Activated T-cell treated with anti-CD3 and anti-CD28 coated beads, Interleukin-2, amount 50 U/mL, for 72 hours (primary cell): Measurements from ENCODE around the gene SMYD4. TPM values are rescaled to one million over a fixed set of nuclear protein-coding genes. Genes with fewer than 3 reads are reported as not detected.
"Not testable (repeated sequence)": the region's sequence is repeated elsewhere in the genome, so short reads cannot be mapped to it uniquely, and the experiment has no call there.

Experiments
- ATAC-seq, 2 donors: fragments of 150-1000 bp; cut with Tn5 transposase; replicated peaks in 1 of 2; 2 replicates each; pipeline ENCODE4 v1.10.0; 2021; ENCODE audit warnings: moderate library complexity in 2 of 2, mild to moderate bottlenecking in 1 of 2
- DNase-seq, 2 donors: peaks; one replicate each; pipeline ENCODE4 v3.0.0; 2021 to 2022; ENCODE audit warnings: mixed read lengths in 1 of 2
- H3K27ac Mint-ChIP-seq: one replicate; pipeline ENCODE4 v1.8.0; 2022; ENCODE audit warnings: mild to moderate bottlenecking, moderate library complexity, mixed read lengths
- H3K27me3 Mint-ChIP-seq: one replicate; pipeline ENCODE4 v1.8.0; 2022; ENCODE audit warnings: low read depth, mixed read lengths
- H3K36me3 Mint-ChIP-seq, 2 donors: one replicate each; pipeline ENCODE4 v1.8.0; 2022; ENCODE audit warnings: mixed read lengths in 2 of 2, mild to moderate bottlenecking in 1 of 2; ENCODE audit not compliant: insufficient read depth in 2 of 2
- H3K4me1 Mint-ChIP-seq: one replicate; pipeline ENCODE4 v1.8.0; 2022; ENCODE audit warnings: low read depth, mixed read lengths
- H3K4me3 Mint-ChIP-seq, 2 donors: one replicate each; pipeline ENCODE4 v1.8.0; 2022; ENCODE audit warnings: mild to moderate bottlenecking in 2 of 2, mixed read lengths in 2 of 2, moderate library complexity in 2 of 2
- H3K9me3 Mint-ChIP-seq, 2 donors: one replicate each; pipeline ENCODE4 v1.8.0; 2022; ENCODE audit warnings: mixed read lengths in 2 of 2
- total RNA-seq, 2 donors: library from RNA; stranded (reverse); gene quantifications; one replicate each; pipeline ENCODE4 v1.2.3, GENCODE V29; 2022

Gene SMYD4
- total RNA-seq, 2 donors from 2014 or later = 23.0 to 30.6 TPM

DNA sequence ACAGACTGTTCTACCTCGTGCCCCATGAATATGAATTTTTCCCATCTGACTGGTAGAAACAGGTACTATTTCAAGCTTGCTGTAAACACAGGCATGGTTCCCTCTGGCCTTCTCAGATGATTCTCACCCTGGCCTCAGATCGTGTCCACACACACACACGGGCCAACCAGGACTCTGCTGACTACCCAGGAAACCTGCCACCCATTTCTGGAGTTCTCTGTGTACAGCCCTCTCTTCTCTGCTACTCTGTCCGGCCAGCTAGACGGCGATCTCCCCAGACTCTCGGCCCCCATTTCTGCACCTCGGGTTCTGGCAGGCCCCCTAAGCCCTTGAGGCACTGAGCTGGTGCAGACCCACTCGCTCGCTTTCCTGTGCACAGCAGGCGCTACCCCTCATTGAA, 31.3 kb upstream of the SMYD4 start:
- Mint-ChIP-seq H3K4me3 (no peak overlapping the region), H3K27me3 (no peaks in the 10 kb centered on the region), H3K27ac (peak overlapping the region; percentile 39), H3K9me3 (no peaks in the 10 kb centered on the region), H3K4me1 (no peaks in the 10 kb centered on the region), H3K36me3 (peaks cover 0 to 8% of the 10 kb centered on the region in 2 donors)
- DNase-seq = no peak
- ATAC-seq = no peak

DNA sequence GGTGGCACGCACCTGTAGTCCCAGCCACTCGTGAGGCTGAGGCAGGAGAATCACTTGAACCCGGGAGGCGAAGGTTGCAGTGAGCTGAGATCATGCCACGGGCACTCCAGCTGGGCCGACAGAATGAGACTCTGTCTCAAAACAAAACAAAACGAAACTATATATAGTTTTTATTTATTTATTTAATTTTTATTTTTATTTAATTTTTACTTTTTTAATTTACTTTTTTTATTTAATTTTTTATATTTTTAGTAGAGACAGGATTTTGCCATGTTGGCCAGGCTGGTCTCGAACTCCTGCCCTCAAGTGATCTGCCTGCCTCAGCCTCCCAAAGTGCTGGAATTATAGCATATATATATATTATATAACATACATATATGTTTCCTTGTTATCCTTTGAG, 26.8 kb upstream of the SMYD4 start:
- H3K4me1 Mint-ChIP-seq, H3K9me3 Mint-ChIP-seq, DNase-seq, H3K27me3 Mint-ChIP-seq, H3K27ac Mint-ChIP-seq, H3K4me3 Mint-ChIP-seq, ATAC-seq: not testable (repeated sequence)
- peaks cover 4 to 18% of the 10 kb centered on the region in 2 donors for H3K36me3 Mint-ChIP-seq

GRCh38 chr17:1853698-1854097, 24.0 kb upstream of the SMYD4 start:
- no peaks in the 10 kb centered on the region for H3K27me3 Mint-ChIP-seq
- peaks cover 7 to 23% of the 10 kb centered on the region in 2 donors for H3K36me3 Mint-ChIP-seq
- H3K9me3 Mint-ChIP-seq = no peaks in the 10 kb centered on the region
- no peaks in the 10 kb centered on the region for H3K4me1 Mint-ChIP-seq
- no peak overlapping the region for H3K4me3 Mint-ChIP-seq
- H3K27ac Mint-ChIP-seq = no peak overlapping the region
- no peak for ATAC-seq
- no peak for DNase-seq

DNA sequence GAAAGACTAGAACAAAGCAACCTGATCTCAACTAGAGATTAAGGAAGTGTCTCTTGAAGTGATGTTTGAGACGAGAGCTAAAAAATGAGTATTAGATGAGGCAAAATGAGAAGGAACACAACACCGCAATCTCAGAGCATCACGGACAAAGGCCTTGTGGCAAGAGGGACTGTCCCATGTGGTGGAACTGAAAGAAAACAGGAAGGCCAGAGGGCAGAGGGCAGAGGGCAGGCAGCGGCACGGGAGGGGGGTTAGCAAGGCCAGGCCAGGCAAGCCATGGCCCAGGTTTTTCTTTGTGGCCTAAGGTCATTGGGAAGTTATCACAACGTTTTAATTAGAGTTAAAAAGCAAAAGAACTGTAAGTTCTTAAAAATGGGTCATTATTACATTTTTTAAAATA, 22.6 kb upstream of the SMYD4 start:
- Mint-ChIP-seq H3K27me3 (no peaks in the 10 kb centered on the region), H3K4me1 (no peaks in the 10 kb centered on the region), H3K27ac (no peak overlapping the region), H3K9me3 (no peaks in the 10 kb centered on the region), H3K36me3 (peaks cover 7 to 27% of the 10 kb centered on the region in 2 donors), H3K4me3 (no peak overlapping the region)
- ATAC-seq (peak in 1 of 2 donors; percentile 38), DNase-seq (no peak)

- no peak for DNase-seq
- Mint-ChIP-seq H3K36me3 (peaks cover 13 to 38% of the 10 kb centered on the region in 2 donors), H3K4me1 (no peaks in the 10 kb centered on the region), H3K4me3 (no peak overlapping the region), H3K27ac (no peak overlapping the region), H3K9me3 (no peaks in the 10 kb centered on the region), H3K27me3 (no peaks in the 10 kb centered on the region)
- no peak for ATAC-seq
Observed at GRCh38 chr17:1847191-1847590, 17.5 kb upstream of the SMYD4 start.

DNA sequence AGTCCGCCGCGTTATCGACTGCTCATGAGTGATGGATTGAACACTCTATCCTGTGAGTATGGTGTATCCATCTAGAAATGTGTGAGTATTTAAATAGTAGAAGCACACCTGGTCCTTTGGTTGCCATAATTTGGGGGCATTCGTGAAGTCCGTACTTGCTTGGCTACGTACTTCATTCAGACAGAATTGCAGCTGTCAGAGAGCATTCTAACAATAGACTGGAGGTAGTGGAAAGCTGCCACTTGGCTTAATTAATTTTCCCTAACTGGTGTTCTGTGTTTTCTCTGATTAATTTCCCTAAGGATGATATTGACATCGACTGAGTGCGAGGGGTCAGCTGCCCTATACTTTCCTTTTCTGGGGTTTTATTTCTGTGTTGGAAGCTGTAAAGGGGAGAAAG, 14.2 kb upstream of the SMYD4 start:
- H3K36me3 Mint-ChIP-seq = peaks cover 9 to 27% of the 10 kb centered on the region in 2 donors
- ATAC-seq (no peak), DNase-seq (no peak)
- H3K4me3 Mint-ChIP-seq = no peak overlapping the region
- H3K27ac Mint-ChIP-seq = no peak overlapping the region
- no peaks in the 10 kb centered on the region for H3K9me3 Mint-ChIP-seq
- no peaks in the 10 kb centered on the region for H3K27me3 Mint-ChIP-seq
- no peaks in the 10 kb centered on the region for H3K4me1 Mint-ChIP-seq

- H3K27ac Mint-ChIP-seq = no peak overlapping the region
- H3K36me3 Mint-ChIP-seq = peaks cover 7 to 30% of the 10 kb centered on the region in 2 donors
- peaks cover 19% of the 10 kb centered on the region for H3K4me1 Mint-ChIP-seq
- H3K4me3 Mint-ChIP-seq = no peak overlapping the region
- ATAC-seq (no peak), DNase-seq (no peak)
- H3K27me3 Mint-ChIP-seq = no peaks in the 10 kb centered on the region
- H3K9me3 Mint-ChIP-seq = no peaks in the 10 kb centered on the region
Observed at GRCh38 chr17:1839516-1839915, 9.8 kb upstream of the SMYD4 start.

- DNase-seq (peak; percentile 39 to 59), ATAC-seq (peak; percentile 17 to 50)
- Mint-ChIP-seq H3K27me3 (no peaks in the 10 kb centered on the region), H3K36me3 (peaks cover 7 to 30% of the 10 kb centered on the region in 2 donors), H3K27ac (peak overlapping the region; percentile 44), H3K9me3 (no peaks in the 10 kb centered on the region), H3K4me1 (peaks cover 61% of the 10 kb centered on the region), H3K4me3 (peak overlapping the region; percentile 62 to 78)
Observed at GRCh38 chr17:1834380-1835149, 4.9 kb upstream of the SMYD4 start.

- peak; percentile 33 to 37 for DNase-seq
- peak overlapping the region; percentile 91 to 97 for H3K4me3 Mint-ChIP-seq
- H3K9me3 Mint-ChIP-seq = no peaks in the 10 kb centered on the region
- peaks cover 80% of the 10 kb centered on the region for H3K4me1 Mint-ChIP-seq
- H3K27ac Mint-ChIP-seq = peak overlapping the region; percentile 97
- peak; percentile 8 to 28 for ATAC-seq
- no peaks in the 10 kb centered on the region for H3K27me3 Mint-ChIP-seq
- peaks cover 12 to 26% of the 10 kb centered on the region in 2 donors for H3K36me3 Mint-ChIP-seq
Observed at GRCh38 chr17:1830288-1830687, 586 bp upstream of the SMYD4 start.

DNA sequence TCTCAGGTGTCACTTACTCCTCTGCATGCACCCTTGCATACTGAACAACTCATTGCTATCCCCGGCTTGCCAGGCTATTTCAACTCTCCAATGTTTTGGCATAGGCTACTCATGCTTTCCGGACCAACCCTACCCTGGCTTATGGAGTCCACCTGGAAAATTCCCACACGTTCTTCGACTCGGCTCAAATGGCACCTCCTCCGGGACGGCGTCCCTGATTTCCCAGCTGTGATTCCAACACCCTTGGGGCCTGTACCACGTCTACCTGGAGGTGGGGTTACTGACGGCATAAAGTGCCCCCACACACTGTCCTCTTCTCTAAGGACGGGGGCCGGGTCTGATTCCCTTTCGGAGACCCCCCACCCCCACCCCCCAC, 498 bp downstream of the SMYD4 start:
- no peak for DNase-seq
- no peak for ATAC-seq
- peaks cover 76% of the 10 kb centered on the region for H3K4me1 Mint-ChIP-seq

GRCh38 chr17:1820528-1821252, 9.0 kb downstream of the SMYD4 start:
- H3K4me3 Mint-ChIP-seq = no peak overlapping the region
- H3K4me1 Mint-ChIP-seq = peaks cover 23% of the 10 kb centered on the region
- no peak overlapping the region for H3K27ac Mint-ChIP-seq
- peaks cover 1 to 16% of the 10 kb centered on the region in 2 donors for H3K36me3 Mint-ChIP-seq
- no peaks in the 10 kb centered on the region for H3K9me3 Mint-ChIP-seq
- H3K27me3 Mint-ChIP-seq = no peaks in the 10 kb centered on the region
- ATAC-seq = no peak
- no peak for DNase-seq

More for the DNA sequence above, 498 bp downstream of the SMYD4 start:
- Mint-ChIP-seq H3K9me3 (no peaks in the 10 kb centered on the region), H3K36me3 (peaks cover 13 to 31% of the 10 kb centered on the region in 2 donors), H3K4me3 (peak overlapping the region; percentile 91 to 97), H3K27ac (peak overlapping the region; percentile 74), H3K27me3 (no peaks in the 10 kb centered on the region)

- H3K36me3 Mint-ChIP-seq = peaks cover 0 to 1% of the 10 kb centered on the region in 2 donors
- H3K4me3 Mint-ChIP-seq = no peak overlapping the region
- H3K4me1 Mint-ChIP-seq = peaks cover 5% of the 10 kb centered on the region
- H3K9me3 Mint-ChIP-seq = no peaks in the 10 kb centered on the region
- no peak overlapping the region for H3K27ac Mint-ChIP-seq
- DNase-seq (no peak), ATAC-seq (no peak)
- H3K27me3 Mint-ChIP-seq = no peaks in the 10 kb centered on the region
Observed at GRCh38 chr17:1813088-1813487, 16.6 kb downstream of the SMYD4 start.

- H3K9me3 Mint-ChIP-seq = no peaks in the 10 kb centered on the region
- DNase-seq = no peak
- no peaks in the 10 kb centered on the region for H3K27me3 Mint-ChIP-seq
- ATAC-seq = no peak
- H3K36me3 Mint-ChIP-seq = no peaks in the 10 kb centered on the region
- no peak overlapping the region for H3K27ac Mint-ChIP-seq
- H3K4me1 Mint-ChIP-seq = no peaks in the 10 kb centered on the region
- no peak overlapping the region for H3K4me3 Mint-ChIP-seq
Observed at GRCh38 chr17:1810450-1811103, 19.1 kb downstream of the SMYD4 start.
